ENCODE results near the gene DNLZ. TPM values are rescaled to one million over a fixed set of nuclear protein-coding genes. Genes with fewer than 3 reads are reported as not detected.

The DNLZ gene
- total RNA-seq, 1 experiment from 2014 or later: 26.5 TPM

- no peaks in the 10 kb centered on the region for H3K36me3 ChIP-seq (ENCODE audit: control insufficient read depth, insufficient read depth, low read length)
Observed at GRCh38 chr9:136379401-136379800, 15.9 kb upstream of the DNLZ start.

GRCh38 chr9:136379003-136379287 is 15.4 kb upstream of the DNLZ start:
- ChIA-PET POLR2A (no interaction called here), CTCF (no interaction called here)
- Histone ChIP-seq H3K27me3 (ENCODE audit: control insufficient read depth, insufficient read depth, low read length) (no peaks in the 10 kb centered on the region), H3K9me3 (ENCODE audit: control insufficient read depth, insufficient read depth, low read depth, low read length) (no peaks in the 10 kb centered on the region), H3K27ac (ENCODE audit: low read length) (no peak overlapping the region), H3K4me1 (ENCODE audit: control insufficient read depth, insufficient read depth, low read length) (no peaks in the 10 kb centered on the region), H3K36me3 (ENCODE audit: control insufficient read depth, insufficient read depth, low read length) (no peaks in the 10 kb centered on the region), H3K4me3 (ENCODE audit: low read depth in 2 of 2, low read length in 2 of 2) (no peak overlapping the region)
- TF ChIP-seq TCF7L2 (IDR thresholded peaks at IDR 0.05; ENCODE audit: low read depth, low read length): no peak
- no peak for TF ChIP-seq SIN3A (IDR thresholded peaks at IDR 0.05; ENCODE audit: borderline replicate concordance, insufficient read depth, low read depth, low read length)
- TF ChIP-seq REST (IDR thresholded peaks at IDR 0.05; ENCODE audit: insufficient read depth in 1 of 2, low read depth in 2 of 2, low read length in 1 of 2): no peak
- in situ Hi-C loops (cut with HindIII; ENCODE audit: low pct_unique_long_range_greater_than_20kb, low sequenced_read_pairs): no loop called here
- ATAC-seq (no peak), DNase-seq (ENCODE audit: low read depth, low spot score) (no peak)
- BruUV-seq (replicated peaks): no TSS peak
- intact Hi-C loops (cut with micrococcal nuclease; ENCODE audit: unreplicated experiment): no loop called here

More at GRCh38 chr9:136379401-136379800, 15.9 kb upstream of the DNLZ start:
- Histone ChIP-seq H3K4me3 (ENCODE audit: low read depth in 2 of 2, low read length in 2 of 2) (no peak overlapping the region), H3K9me3 (ENCODE audit: control insufficient read depth, insufficient read depth, low read depth, low read length) (no peaks in the 10 kb centered on the region), H3K27ac (ENCODE audit: low read length) (no peak overlapping the region), H3K27me3 (ENCODE audit: control insufficient read depth, insufficient read depth, low read length) (no peaks in the 10 kb centered on the region), H3K4me1 (ENCODE audit: control insufficient read depth, insufficient read depth, low read length) (no peaks in the 10 kb centered on the region)
- in situ Hi-C loops (cut with HindIII; ENCODE audit: low pct_unique_long_range_greater_than_20kb, low sequenced_read_pairs): no loop called here
- no peak for ATAC-seq
- ChIA-PET POLR2A (no interaction called here), CTCF (no interaction called here)
- TF ChIP-seq REST (IDR thresholded peaks at IDR 0.05; ENCODE audit: insufficient read depth in 1 of 2, low read depth in 2 of 2, low read length in 1 of 2): no peak
- TF ChIP-seq SIN3A (IDR thresholded peaks at IDR 0.05; ENCODE audit: borderline replicate concordance, insufficient read depth, low read depth, low read length): no peak
- TF ChIP-seq TCF7L2 (IDR thresholded peaks at IDR 0.05; ENCODE audit: low read depth, low read length): no peak
- no peak for TF ChIP-seq CTCF (IDR thresholded peaks at IDR 0.05)
- no peak for TF ChIP-seq POLR2AphosphoS5 (IDR thresholded peaks at IDR 0.05; ENCODE audit: low read depth, low read length)
- no peak for DNase-seq (ENCODE audit: low read depth, low spot score)
- no TSS peak for BruUV-seq (replicated peaks)
- intact Hi-C loops (cut with micrococcal nuclease; ENCODE audit: unreplicated experiment): no loop called here
